Pancreas (tissue), 10 donors: ENCODE measurements around the gene MAGI1. TPM values are rescaled to one million over a fixed set of nuclear protein-coding genes. Genes with fewer than 3 reads are reported as not detected.

Experiments used
- ATAC-seq, 4 donors: fragments of 200-7000 bp; cut with Tn5 transposase; one replicate each; pipeline versions ENCODE4 v1.8.0 to v1.9.1; 2020; ENCODE audit warnings: mild to moderate bottlenecking in 4 of 4, moderate library complexity in 4 of 4
- DNase-seq, 6 donors: peaks; one replicate each; pipeline ENCODE4 v3.0.0-alpha.2; 2020
- FAIRE-seq: peaks from 2 replicates; lab custom pipeline; 2012; peaks lifted over from hg19 to GRCh38; lab: Jason Lieb, UNC
- H3K27ac ChIP-seq, 4 donors: fragments of 200-600 bp; sonication (generic); 1 replicate in 3 of 4; 2 replicates in 1 of 4; pipeline versions ENCODE4 v1.5.0 to v1.8.0; 2020
- H3K27me3 ChIP-seq, 4 donors: fragments of 200-600 bp; one replicate each; pipeline ENCODE4 v1.8.0; 2021
- H3K36me3 ChIP-seq, 3 donors: fragments of 200-600 bp; sonication (generic) in 1 of 3; one replicate each; pipeline versions ENCODE4 v1.5.0 to v1.8.0; 2020 to 2021
- H3K4me1 ChIP-seq, 3 donors: fragments of 200-600 bp; one replicate each; pipeline ENCODE4 v1.8.0; 2021
- H3K4me3 ChIP-seq, 4 donors: fragments of 200-600 bp; sonication (generic) in 2 of 4; one replicate each; pipeline versions ENCODE4 v1.5.0 to v1.8.0; 2020 to 2021
- H3K9me3 ChIP-seq, 4 donors: fragments of 200-600 bp; one replicate each; pipeline ENCODE4 v1.8.0; 2021
- CTCF ChIP-seq, 4 donors: fragments of 200-600 bp; sonication (generic) in 3 of 4; IDR thresholded peaks; one replicate each; pipeline versions ENCODE4 v1.5.0 to v1.8.0; 2021; ENCODE audit warnings: antibody characterized with exemption in 4 of 4
- WGBS, 2 donors: extraction: QIAGEN DNeasy Blood & Tissue Kit; methylation state at CpG; one replicate each; pipeline ENCODE4 v1.1.7; 2013; 5-methylcytosine and 5-hydroxymethylcytosine counted together
- intact Hi-C, 3 donors: fragments of 100-400 bp; cut with DNase I; formaldehyde crosslinking; loops; one replicate each; pipeline versions ENCODE4 v1.11.1 to v1.14.2; 2022
- polyA plus RNA-seq, 2 donors: library from polyadenylated mRNA; stranded (reverse); fragments of 200-250 nt; gene quantifications; one replicate each; pipeline ENCODE4 v1.2.3, GENCODE V29; 2013
- total RNA-seq, 6 donors: library from RNA; stranded (reverse); fragmentation: NEBNext Ultra II Directional in 4 of 6; extraction: Animal tissue kit (Norgen Biotek cat#: 25700) in 4 of 6; gene quantifications; one replicate each; pipeline versions ENCODE4 v1.2.1 to v1.2.4, GENCODE V29; 2021 to 2023
- donor health status: healthy with polysubstance abuse.
- donor health status: DM: no; HTN: no; CAD: no; lungs with moderate emphysema.
- donor health status: DM: no; HTN: no; CAD: no.
- donor health status: control.
- donor health status: control.
- donor health status: Bipolar disorder and iron deficiency.
- donor health status: DM: yes; HTN: yes; CAD: no.
- donor health status: DM: no; HTN: no; CAD: no.
- donor health status: DM: no; HTN: no; CAD: no.
- donor health status: DM: yes; HTN: yes; CAD: no.

Gene MAGI1
- total and polyA plus RNA-seq, 8 donors: 19.7 to 45.1 (median 28.0) TPM

DNA sequence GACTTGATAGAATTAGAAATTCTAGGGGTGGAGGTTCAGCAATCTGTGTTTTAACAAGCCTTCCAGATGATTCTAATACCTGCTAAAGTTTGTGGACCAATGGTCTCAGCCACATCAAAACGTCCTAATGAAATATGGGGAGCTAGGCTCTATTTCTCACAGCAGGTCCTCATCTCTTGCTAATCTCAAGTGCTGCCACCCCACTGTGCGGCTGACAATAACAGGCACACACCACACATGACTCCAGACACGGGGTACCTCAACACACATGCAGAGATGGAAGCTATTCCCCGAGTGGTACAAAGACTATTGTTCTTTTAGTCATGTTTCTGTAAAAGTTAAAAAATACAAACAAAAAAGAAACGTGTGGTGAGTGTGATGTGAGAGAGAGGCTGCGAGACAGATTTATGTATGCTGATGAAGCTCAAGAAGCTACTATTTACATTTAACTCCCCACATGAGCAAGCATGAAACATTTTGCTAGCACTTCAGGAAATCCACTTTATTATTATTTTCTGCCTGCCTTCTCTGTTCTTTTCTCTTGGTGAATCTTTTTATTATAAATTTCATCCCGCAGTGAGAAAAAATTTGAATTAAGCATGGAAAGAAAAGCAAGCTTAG is 405.6 kb downstream of the MAGI1 start:
- TF ChIP-seq CTCF (IDR thresholded peaks at IDR 0.05): no peak
- no peak overlapping the region for H3K27ac ChIP-seq
- H3K9me3 ChIP-seq: no peaks in the 10 kb centered on the region
- no peak for ATAC-seq
- no peak for DNase-seq
- no peak for FAIRE-seq
- 80% methylated on average over 7 of the region's 7 CpGs for WGBS, 2 donors
- no peaks in the 10 kb centered on the region for H3K27me3 ChIP-seq
- no peaks in the 10 kb centered on the region for H3K4me1 ChIP-seq
- intact Hi-C loops: no loop called here
- H3K36me3 ChIP-seq: no peaks in the 10 kb centered on the region
- H3K4me3 ChIP-seq: no peak overlapping the region

DNA sequence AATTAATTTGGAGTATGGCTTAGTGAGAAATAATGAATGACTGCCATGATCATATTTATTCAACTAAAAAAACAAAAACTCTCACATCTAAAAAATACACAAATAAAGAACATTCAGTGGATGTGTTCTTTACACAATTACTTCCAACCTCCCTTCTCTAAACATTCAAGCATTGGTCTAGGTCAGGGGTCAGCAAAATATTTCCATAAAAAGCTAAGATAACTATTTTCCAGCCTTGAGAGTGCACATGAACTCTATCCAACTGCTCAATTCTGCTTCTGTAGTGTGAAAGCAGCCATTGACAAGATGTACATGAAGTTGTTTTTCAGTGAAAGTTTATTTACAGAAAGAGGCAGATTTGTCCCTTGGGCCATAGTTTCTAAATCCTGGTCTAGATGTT is 406.3 kb downstream of the MAGI1 start:
- Histone ChIP-seq H3K27me3 (no peaks in the 10 kb centered on the region), H3K4me3 (no peak overlapping the region), H3K27ac (no peak overlapping the region), H3K36me3 (no peaks in the 10 kb centered on the region), H3K9me3 (no peaks in the 10 kb centered on the region), H3K4me1 (no peaks in the 10 kb centered on the region)
- ATAC-seq: no peak
- intact Hi-C loops: no loop called here
- no peak for TF ChIP-seq CTCF (IDR thresholded peaks at IDR 0.05)
- DNase-seq: no peak
- FAIRE-seq: no peak

DNA sequence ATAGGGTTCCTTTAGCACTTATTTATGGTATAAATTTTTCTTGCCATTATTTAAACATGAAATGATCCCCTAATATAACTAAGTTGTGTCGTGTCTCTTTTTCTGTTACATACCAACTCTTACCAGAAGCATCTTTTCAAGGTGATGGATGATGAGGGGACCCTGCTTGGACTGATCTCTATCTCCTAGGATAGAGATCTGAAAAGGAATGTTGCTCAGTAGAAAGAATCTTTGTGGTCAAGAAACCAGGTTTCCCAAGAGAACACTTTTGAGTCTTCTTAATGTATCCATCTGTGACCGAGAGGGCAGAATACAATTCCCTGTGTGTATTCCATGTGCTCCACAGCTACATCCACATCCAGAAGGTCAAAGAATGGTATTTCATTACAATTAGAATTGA is 409.7 kb downstream of the MAGI1 start:
- ATAC-seq: no peak
- no peak overlapping the region for H3K27ac ChIP-seq
- no peak for TF ChIP-seq CTCF (IDR thresholded peaks at IDR 0.05)
- intact Hi-C loops: no loop called here
- H3K4me1 ChIP-seq: no peaks in the 10 kb centered on the region
- no peaks in the 10 kb centered on the region for H3K27me3 ChIP-seq
- WGBS, 2 donors: 93 to 96% methylated on average over 2 of the region's 2 CpGs
- no peak overlapping the region for H3K4me3 ChIP-seq
- no peak for FAIRE-seq
- DNase-seq: no peak
- H3K9me3 ChIP-seq: no peaks in the 10 kb centered on the region
- H3K36me3 ChIP-seq: no peaks in the 10 kb centered on the region

GRCh38 chr3:65627062-65627461 is 411.7 kb downstream of the MAGI1 start:
- H3K9me3 ChIP-seq: no peaks in the 10 kb centered on the region
- H3K27ac ChIP-seq: no peak overlapping the region
- no peak overlapping the region for H3K4me3 ChIP-seq
- WGBS, 2 donors: 97 to 98% methylated on average over 3 of the region's 3 CpGs
- no peaks in the 10 kb centered on the region for H3K4me1 ChIP-seq
- ATAC-seq (no peak), FAIRE-seq (no peak), DNase-seq (no peak)
- no peaks in the 10 kb centered on the region for H3K36me3 ChIP-seq
- intact Hi-C loops: no loop called here
- TF ChIP-seq CTCF (IDR thresholded peaks at IDR 0.05): no peak
- H3K27me3 ChIP-seq: no peaks in the 10 kb centered on the region

DNA sequence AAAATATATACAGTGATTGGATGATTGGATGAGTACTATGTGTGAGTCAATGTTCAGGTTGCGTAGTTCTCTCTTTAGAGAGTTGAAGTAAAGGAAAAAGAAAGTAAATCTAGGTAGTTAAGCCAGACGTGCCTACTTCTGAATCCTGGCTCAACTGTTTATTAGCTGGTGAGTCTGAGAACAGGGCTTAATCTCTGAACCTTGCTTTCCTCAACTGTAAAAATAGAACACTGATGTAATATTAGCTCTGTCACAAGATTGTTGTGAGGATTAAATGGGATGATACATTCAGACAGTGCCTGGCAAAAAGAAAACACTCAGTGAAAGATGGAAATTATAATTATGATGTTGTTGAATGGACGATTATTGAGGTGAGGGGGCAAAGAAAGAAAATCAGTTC is 413.4 kb downstream of the MAGI1 start:
- no peak overlapping the region for H3K4me3 ChIP-seq
- FAIRE-seq (no peak), ATAC-seq (no peak), DNase-seq (no peak)
- H3K4me1 ChIP-seq: no peaks in the 10 kb centered on the region
- 55 to 73% methylated on average over 3 of the region's 3 CpGs for WGBS, 2 donors
- H3K9me3 ChIP-seq: no peaks in the 10 kb centered on the region
- H3K36me3 ChIP-seq: no peaks in the 10 kb centered on the region
- no peak for TF ChIP-seq CTCF (IDR thresholded peaks at IDR 0.05)
- intact Hi-C loops: no loop called here
- no peaks in the 10 kb centered on the region for H3K27me3 ChIP-seq
- no peak overlapping the region for H3K27ac ChIP-seq
